Neutrophil (primary cell): Measurements from ENCODE around the gene MOB2.

ENCODE experiments used
- H3K27ac ChIP-seq: fragments of 200-600 bp; sonication (generic); 2 replicates; pipeline ENCODE4 v1.5.1; 2016; ENCODE audit warnings: mild to moderate bottlenecking, moderate library complexity
- H3K27me3 ChIP-seq: fragments of 200-600 bp; sonication (generic); 2 replicates; pipeline ENCODE4 v1.6.0; 2016; ENCODE audit warnings: mild to moderate bottlenecking
- H3K36me3 ChIP-seq: fragments of 200-600 bp; sonication (generic); 2 replicates; pipeline ENCODE4 v1.5.1; 2017
- H3K4me1 ChIP-seq, 2 experiments: fragments of 200-600 bp in 1 of 2; sonication (generic) in 1 of 2; 1 replicate in 1 of 2; 2 replicates in 1 of 2; pipeline versions ENCODE4 v1.5.1 to v1.6.1; 2013 to 2016; ENCODE audit warnings: low read depth in 1 of 2, low read length in 1 of 2, mild to moderate bottlenecking in 1 of 2, moderate library complexity in 1 of 2; ENCODE audit not compliant: control insufficient read depth in 1 of 2, insufficient read depth in 1 of 2
- H3K4me3 ChIP-seq, 2 experiments: fragments of 200-600 bp in 1 of 2; sonication (generic) in 1 of 2; 1 replicate in 1 of 2; 2 replicates in 1 of 2; pipeline ENCODE4 v1.5.1; 2013 to 2016; ENCODE audit warnings: low read depth in 1 of 2, low read length in 1 of 2, mild to moderate bottlenecking in 1 of 2, moderate library complexity in 1 of 2
- H3K9me3 ChIP-seq: fragments of 200-600 bp; sonication (generic); 2 replicates; pipeline ENCODE4 v1.5.1; 2016
- TF ChIP-seq, protein P1 (sequence below): fragments of 200-600 bp; sonication (generic); IDR thresholded peaks from 2 replicates; pipeline ENCODE4 v1.5.1; 2016; ENCODE audit warnings: antibody characterized with exemption

Gene MOB2

DNA sequence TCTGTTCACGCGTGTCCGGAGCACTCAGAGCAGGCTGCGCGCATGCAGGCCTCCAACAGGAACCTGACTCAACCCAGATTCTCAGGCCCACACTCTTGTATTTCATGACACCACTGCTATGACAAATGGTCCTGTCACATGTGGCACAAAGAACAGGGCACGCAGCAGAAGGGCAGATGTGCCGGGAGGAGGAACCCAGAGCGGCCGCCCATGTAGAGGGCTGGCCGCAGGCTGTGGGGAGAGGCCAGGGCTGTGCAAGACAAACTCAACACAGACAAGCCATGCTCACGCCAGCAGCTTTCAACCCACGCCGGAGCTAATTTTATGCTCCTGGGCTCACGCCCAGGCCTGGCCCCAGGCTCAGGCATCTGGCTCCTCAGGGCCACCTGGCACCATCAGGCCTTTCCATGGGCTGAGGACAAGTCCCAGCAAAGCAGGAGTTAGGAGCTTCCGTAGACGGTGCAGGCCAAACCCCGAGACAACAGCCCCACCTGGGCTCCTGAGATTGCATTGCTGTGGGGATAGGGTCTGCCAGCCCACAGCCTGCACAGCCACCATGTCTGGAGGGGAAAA lies 45.5 kb upstream of the MOB2 start:
- Histone ChIP-seq H3K4me3 (no peak overlapping the region), H3K36me3 (peaks cover 42% of the 10 kb centered on the region), H3K27ac (no peak overlapping the region), H3K4me1 (no peaks in the 10 kb centered on the region), H3K9me3 (no peaks in the 10 kb centered on the region), H3K27me3 (no peaks in the 10 kb centered on the region)
- TF ChIP-seq, protein P1, sequence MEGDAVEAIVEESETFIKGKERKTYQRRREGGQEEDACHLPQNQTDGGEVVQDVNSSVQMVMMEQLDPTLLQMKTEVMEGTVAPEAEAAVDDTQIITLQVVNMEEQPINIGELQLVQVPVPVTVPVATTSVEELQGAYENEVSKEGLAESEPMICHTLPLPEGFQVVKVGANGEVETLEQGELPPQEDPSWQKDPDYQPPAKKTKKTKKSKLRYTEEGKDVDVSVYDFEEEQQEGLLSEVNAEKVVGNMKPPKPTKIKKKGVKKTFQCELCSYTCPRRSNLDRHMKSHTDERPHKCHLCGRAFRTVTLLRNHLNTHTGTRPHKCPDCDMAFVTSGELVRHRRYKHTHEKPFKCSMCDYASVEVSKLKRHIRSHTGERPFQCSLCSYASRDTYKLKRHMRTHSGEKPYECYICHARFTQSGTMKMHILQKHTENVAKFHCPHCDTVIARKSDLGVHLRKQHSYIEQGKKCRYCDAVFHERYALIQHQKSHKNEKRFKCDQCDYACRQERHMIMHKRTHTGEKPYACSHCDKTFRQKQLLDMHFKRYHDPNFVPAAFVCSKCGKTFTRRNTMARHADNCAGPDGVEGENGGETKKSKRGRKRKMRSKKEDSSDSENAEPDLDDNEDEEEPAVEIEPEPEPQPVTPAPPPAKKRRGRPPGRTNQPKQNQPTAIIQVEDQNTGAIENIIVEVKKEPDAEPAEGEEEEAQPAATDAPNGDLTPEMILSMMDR = no peak

DNA sequence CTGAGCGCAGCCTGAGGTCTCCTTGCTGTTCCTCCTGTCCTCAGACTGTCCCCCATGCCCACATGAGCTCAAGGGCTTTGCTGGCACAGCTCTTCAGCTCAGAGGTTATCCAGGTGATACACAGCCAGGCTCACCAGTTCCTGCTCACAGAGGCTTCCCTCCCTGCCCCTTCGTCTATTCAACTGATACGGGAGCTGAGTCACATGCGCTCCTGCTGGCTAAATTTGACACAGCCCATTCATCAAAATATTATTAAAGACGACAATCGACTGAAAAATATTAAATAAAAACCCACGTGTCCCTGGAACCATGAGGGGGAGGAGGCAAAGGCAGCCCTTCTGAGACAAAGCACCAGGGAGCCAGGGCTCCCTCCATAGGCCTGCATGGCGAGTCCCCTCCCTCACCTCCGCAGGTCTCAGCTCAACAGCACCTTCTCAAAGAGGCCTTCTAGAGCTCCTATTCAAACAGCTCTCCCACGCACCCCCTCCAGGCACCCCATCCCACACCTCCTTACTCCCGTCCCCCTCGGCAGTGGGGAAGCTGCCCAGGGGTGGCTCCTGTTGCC lies 45.0 kb upstream of the MOB2 start:
- no peaks in the 10 kb centered on the region for H3K9me3 ChIP-seq
- H3K36me3 ChIP-seq = peaks cover 42% of the 10 kb centered on the region
- TF ChIP-seq, protein P1 = no peak
- H3K4me1 ChIP-seq = no peaks in the 10 kb centered on the region
- H3K4me3 ChIP-seq = no peak overlapping the region
- H3K27me3 ChIP-seq = no peaks in the 10 kb centered on the region
- no peak overlapping the region for H3K27ac ChIP-seq

DNA sequence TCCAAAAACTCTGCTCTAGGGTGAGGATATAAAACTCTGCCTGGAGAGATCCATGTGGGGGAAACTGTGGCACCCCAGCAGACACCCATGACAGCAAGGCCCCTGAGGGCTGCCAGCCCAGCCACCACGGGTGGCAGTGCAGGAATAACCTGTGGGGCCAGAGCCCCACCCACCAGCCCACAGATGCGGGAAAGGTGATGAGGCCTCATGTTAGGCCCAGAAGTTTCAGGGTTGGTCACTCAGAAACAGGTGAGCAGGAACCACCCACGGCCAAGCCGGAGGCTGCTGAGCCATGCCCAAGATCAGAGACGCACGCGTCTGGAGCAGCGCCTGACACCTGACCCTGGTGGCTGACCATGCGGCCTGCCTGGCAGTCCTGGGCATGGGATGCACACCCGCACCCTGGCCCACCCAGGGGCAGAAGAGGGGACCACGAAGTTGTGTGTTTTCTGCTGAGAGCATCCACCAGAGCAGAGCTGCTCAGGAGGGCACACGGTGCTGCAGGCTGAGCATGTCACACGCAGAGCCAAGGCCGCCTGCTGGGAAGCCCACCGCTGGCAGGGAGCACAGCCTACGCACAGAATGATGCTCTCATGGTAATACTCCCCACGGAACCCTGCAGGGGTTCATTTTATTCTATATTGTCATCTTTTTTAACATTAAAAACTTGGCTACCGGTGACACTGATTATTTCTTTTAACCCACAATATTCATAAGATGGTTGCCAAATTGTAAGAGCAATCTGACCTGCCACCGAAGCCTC lies 44.3 kb upstream of the MOB2 start:
- H3K27me3 ChIP-seq = no peaks in the 10 kb centered on the region
- no peaks in the 10 kb centered on the region for H3K4me1 ChIP-seq
- H3K9me3 ChIP-seq = no peaks in the 10 kb centered on the region
- H3K36me3 ChIP-seq = peaks cover 42% of the 10 kb centered on the region
- TF ChIP-seq, protein P1 = no peak
- no peak overlapping the region for H3K4me3 ChIP-seq
- H3K27ac ChIP-seq = no peak overlapping the region

DNA sequence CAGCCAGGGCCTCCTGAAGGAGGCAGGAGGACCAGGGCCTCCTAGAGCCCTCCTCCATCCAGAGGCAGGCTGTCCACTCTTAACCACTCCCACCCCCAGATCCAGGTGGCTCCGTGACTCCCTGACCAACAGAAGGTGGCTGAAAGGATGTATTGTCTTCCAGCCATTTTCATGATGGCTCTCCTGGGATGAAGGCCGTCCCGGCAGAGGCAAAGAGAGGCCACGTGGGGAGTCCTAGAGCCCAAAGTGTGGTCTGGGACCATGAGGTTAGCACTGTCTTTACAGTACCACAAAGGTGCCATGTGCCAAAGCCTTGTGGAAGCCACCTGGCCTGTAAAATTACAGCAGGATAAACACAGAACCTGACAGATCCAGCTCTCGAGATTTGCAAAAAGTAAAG lies 43.2 kb upstream of the MOB2 start:
- TF ChIP-seq, protein P1 = no peak
- Histone ChIP-seq H3K36me3 (peaks cover 32% of the 10 kb centered on the region), H3K27ac (no peak overlapping the region), H3K4me1 (no peaks in the 10 kb centered on the region), H3K4me3 (no peak overlapping the region), H3K9me3 (no peaks in the 10 kb centered on the region), H3K27me3 (no peaks in the 10 kb centered on the region)

DNA sequence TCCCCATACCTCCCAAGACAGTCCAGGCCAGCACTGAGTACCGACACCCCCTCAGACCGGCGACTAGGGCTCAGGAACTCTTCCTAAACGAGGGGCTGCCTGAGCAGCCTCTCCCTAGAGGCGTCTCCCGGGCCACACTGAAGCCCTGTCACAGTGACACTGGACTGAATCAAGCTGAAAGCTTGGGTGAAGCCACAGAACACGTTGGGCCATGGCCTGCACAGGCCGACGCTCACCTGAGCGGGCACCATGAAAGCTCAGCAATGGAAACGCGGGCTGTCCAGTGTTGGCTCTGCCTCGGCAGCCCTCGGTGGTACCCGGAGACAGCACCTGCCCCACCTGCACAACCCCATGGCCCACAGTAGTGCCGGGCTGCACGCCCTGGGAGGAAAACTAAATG lies 42.7 kb upstream of the MOB2 start:
- TF ChIP-seq, protein P1 = no peak
- Histone ChIP-seq H3K27ac (no peak overlapping the region), H3K4me1 (no peaks in the 10 kb centered on the region)

More for the DNA sequence above, 42.7 kb upstream of the MOB2 start:
- Histone ChIP-seq H3K4me3 (no peak overlapping the region), H3K9me3 (no peaks in the 10 kb centered on the region), H3K27me3 (no peaks in the 10 kb centered on the region), H3K36me3 (peaks cover 27% of the 10 kb centered on the region)
